A673 (cell line): ENCODE results near the gene CCDC77.

Experiments
- CTCF ChIP-seq: fragments of 300-800, 200-600 bp; sonication (generic); conservative IDR thresholded peaks from 2 replicates; pipeline ENCODE4 v1.5.1; 2017; ENCODE audit warnings: low read depth, mild to moderate bottlenecking, antibody characterized with exemption, low read length, moderate library complexity, mixed read lengths
- EZH2 ChIP-seq: fragments of 200-600 bp; sonication (generic); IDR thresholded peaks from 2 replicates; pipeline ENCODE4 v1.6.1; 2017; ENCODE audit warnings: borderline replicate concordance, low read depth, mild to moderate bottlenecking, mixed read lengths, antibody characterized with exemption, low read length; ENCODE audit not compliant: poor library complexity, severe bottlenecking

- TF ChIP-seq CTCF (no peak), EZH2 (no peak)
Measured at GRCh38 chr12:473198-473597, 71.8 kb downstream of the CCDC77 start.
